H1 (cell line): ENCODE data around the gene MX1. TPM values are rescaled to one million over a fixed set of nuclear protein-coding genes. Genes with fewer than 3 reads are reported as not detected.

Experiments
- CTCF ChIA-PET: fragments of 300-600 bp; sonication (Branson Sonifier 250); formaldehyde crosslinking; loops from one replicate; lab custom pipeline; 2021; ENCODE audit not compliant: partially characterized antibody; lab: Charles Lee
- POLR2A ChIA-PET: fragments of 300-600 bp; sonication (Branson Sonifier 250); formaldehyde crosslinking; loops from one replicate; lab custom pipeline; 2021; ENCODE audit warnings: inconsistent platforms; ENCODE audit not compliant: partially characterized antibody; lab: Charles Lee
- DNase-seq, 2 experiments: peaks; one replicate each; pipeline versions ENCODE4 v3.0.0 to v3.0.0-alpha.2; 2010 to 2022; ENCODE audit warnings: low spot score in 2 of 2, low read depth in 1 of 2, mixed read lengths in 1 of 2
- FAIRE-seq: peaks from 2 replicates; lab custom pipeline; 2011; peaks lifted over from hg19 to GRCh38; lab: Jason Lieb, UNC
- H2AFZ ChIP-seq: 2 replicates; pipeline ENCODE4 v1.8.1; 2012; ENCODE audit warnings: low read length, inconsistent platforms
- H2AK5ac ChIP-seq: 2 replicates; pipeline ENCODE4 v1.6.1; 2013; ENCODE audit warnings: low read depth, low read length
- H2BK120ac ChIP-seq: replicated peaks from 2 replicates; pipeline ENCODE3; 2013; ENCODE audit warnings: low read depth, low read length, inconsistent platforms
- H2BK12ac ChIP-seq: 2 replicates; pipeline ENCODE4 v1.6.1; 2013; ENCODE audit warnings: low read depth, low read length
- H2BK15ac ChIP-seq: 2 replicates; pipeline ENCODE4 v1.6.1; 2013; ENCODE audit warnings: low read length
- H2BK20ac ChIP-seq: 2 replicates; pipeline ENCODE4 v1.6.1; 2013; ENCODE audit warnings: low read length
- H2BK5ac ChIP-seq: 2 replicates; pipeline ENCODE4 v1.6.1; 2013; ENCODE audit warnings: low read depth, low read length
- H3K14ac ChIP-seq: 2 replicates; pipeline ENCODE4 v1.6.1; 2013; ENCODE audit warnings: inconsistent platforms; ENCODE audit not compliant: insufficient read length
- H3K18ac ChIP-seq: 2 replicates; pipeline ENCODE4 v1.6.1; 2013; ENCODE audit warnings: low read length; ENCODE audit errors: extremely low read depth
- H3K23ac ChIP-seq: 2 replicates; pipeline ENCODE4 v1.6.1; 2013; ENCODE audit warnings: inconsistent platforms; ENCODE audit not compliant: insufficient read length
- H3K23me2 ChIP-seq: 2 replicates; pipeline ENCODE4 v1.6.1; 2013; ENCODE audit warnings: low read depth, low read length
- H3K27ac ChIP-seq: 2 replicates; pipeline ENCODE4 v1.6.1; 2011; ENCODE audit warnings: low read depth, low read length, inconsistent platforms
- H3K27me3 ChIP-seq, 4 experiments: replicated peaks in 1 of 4; 1 replicate in 1 of 4; 2 replicates in 3 of 4; pipeline versions ENCODE4 v1.6.1 to v1.8.1; 2011 to 2013; ENCODE audit warnings: low read length in 3 of 4, mild to moderate bottlenecking in 3 of 4, inconsistent platforms in 2 of 4, mixed read lengths in 2 of 4, moderate library complexity in 1 of 4; ENCODE audit not compliant: control insufficient read depth in 3 of 4, insufficient read depth in 3 of 4; ENCODE audit errors: extremely low read depth in 1 of 4
- H3K36me3 ChIP-seq, 4 experiments: 2 replicates each; pipeline versions ENCODE4 v1.6.1 to v1.8.1; 2011 to 2013; ENCODE audit warnings: mild to moderate bottlenecking in 4 of 4, low read length in 3 of 4, moderate library complexity in 2 of 4, control low read depth in 1 of 4, inconsistent platforms in 1 of 4; ENCODE audit not compliant: insufficient read depth in 4 of 4, control insufficient read depth in 2 of 4
- H3K4ac ChIP-seq: replicated peaks from 2 replicates; pipeline ENCODE3; 2013; ENCODE audit warnings: low read length, low read depth, mixed read lengths, inconsistent platforms; ENCODE audit not compliant: insufficient read length
- H3K4me1 ChIP-seq, 4 experiments: replicated peaks in 1 of 4; 1 replicate in 1 of 4; 2 replicates in 3 of 4; pipeline versions ENCODE4 v1.6.1 to v1.8.1; 2011 to 2013; ENCODE audit warnings: low read length in 3 of 4, inconsistent platforms in 2 of 4, mixed read lengths in 1 of 4; ENCODE audit not compliant: insufficient read depth in 4 of 4, control insufficient read depth in 3 of 4
- H3K4me2 ChIP-seq, 2 experiments: 2 replicates each; pipeline versions ENCODE4 v1.6.1 to v1.8.1; 2011 to 2013; ENCODE audit warnings: low read depth in 2 of 2, low read length in 2 of 2, control low read depth in 1 of 2, inconsistent platforms in 1 of 2, mild to moderate bottlenecking in 1 of 2; ENCODE audit not compliant: insufficient read depth in 1 of 2
- H3K4me3 ChIP-seq, 4 experiments: fragments of 200-600, 300-600 bp in 1 of 4; sonication (generic), shearing (Covaris generic), sonication (Bioruptor Twin) in 1 of 4; 2 replicates each; pipeline versions ENCODE4 v1.5.1 to v1.8.1; 2011 to 2016; ENCODE audit warnings: low read length in 4 of 4, low read depth in 3 of 4, control low read depth in 2 of 4, inconsistent platforms in 2 of 4, mild to moderate bottlenecking in 2 of 4, mixed read lengths in 1 of 4, moderate library complexity in 1 of 4; ENCODE audit not compliant: insufficient read depth in 2 of 4; ENCODE audit errors: extremely low read depth in 1 of 4
- H3K56ac ChIP-seq: replicated peaks from 2 replicates; pipeline ENCODE3; 2013; ENCODE audit warnings: low read depth, mild to moderate bottlenecking, mixed read lengths, low read length, inconsistent platforms; ENCODE audit not compliant: insufficient read length
- H3K79me1 ChIP-seq: 2 replicates; pipeline ENCODE4 v1.6.1; 2013; ENCODE audit warnings: low read depth, low read length, control low read depth
- H3K79me2 ChIP-seq, 2 experiments: 2 replicates each; pipeline versions ENCODE4 v1.6.1 to v1.8.1; 2012 to 2013; ENCODE audit warnings: low read length in 2 of 2, mild to moderate bottlenecking in 2 of 2, inconsistent platforms in 1 of 2; ENCODE audit not compliant: insufficient read depth in 2 of 2, control insufficient read depth in 1 of 2
- H3K9ac ChIP-seq, 4 experiments: replicated peaks in 1 of 4; 1 replicate in 1 of 4; 2 replicates in 3 of 4; pipeline versions ENCODE4 v1.6.1 to v1.8.1; 2011 to 2013; ENCODE audit warnings: low read depth in 3 of 4, low read length in 3 of 4, control low read depth in 2 of 4, mild to moderate bottlenecking in 2 of 4, moderate library complexity in 2 of 4, inconsistent platforms in 1 of 4; ENCODE audit errors: extremely low read depth in 1 of 4
- H3K9me3 ChIP-seq, 2 experiments: 2 replicates each; pipeline versions ENCODE4 v1.6.1 to v1.8.1; 2012 to 2013; ENCODE audit warnings: mild to moderate bottlenecking in 2 of 2, moderate library complexity in 2 of 2, control low read depth in 1 of 2, inconsistent platforms in 1 of 2, low read depth in 1 of 2, low read length in 1 of 2, mixed read lengths in 1 of 2; ENCODE audit not compliant: insufficient read depth in 2 of 2
- H4K20me1 ChIP-seq, 2 experiments: replicated peaks in 1 of 2; 2 replicates each; pipeline versions ENCODE3 to v1.8.1; 2011 to 2013; ENCODE audit warnings: inconsistent platforms in 2 of 2, low read length in 2 of 2, mild to moderate bottlenecking in 1 of 2; ENCODE audit not compliant: insufficient read depth in 2 of 2, control insufficient read depth in 1 of 2
- H4K5ac ChIP-seq: 2 replicates; pipeline ENCODE4 v1.6.1; 2013; ENCODE audit warnings: low read length, low read depth, mixed read lengths, inconsistent platforms; ENCODE audit not compliant: insufficient read length
- H4K8ac ChIP-seq: 2 replicates; pipeline ENCODE4 v1.8.0; 2013; ENCODE audit warnings: mild to moderate bottlenecking, moderate library complexity, low read length, inconsistent platforms; ENCODE audit not compliant: insufficient read depth; ENCODE audit errors: extremely low read depth
- H4K91ac ChIP-seq: replicated peaks from 2 replicates; pipeline ENCODE3; 2013; ENCODE audit warnings: low read length, mixed read lengths, inconsistent platforms; ENCODE audit not compliant: insufficient read length
- CBX8 ChIP-seq: fragments of 300-800, 300-1000 bp; sonication (generic); IDR thresholded peaks from 2 replicates; pipeline ENCODE4 v1.7.1; 2016; ENCODE audit warnings: low read depth, low read length, borderline replicate concordance
- CEBPB ChIP-seq: IDR thresholded peaks from 2 replicates; pipeline ENCODE4 v1.6.1; 2012; ENCODE audit warnings: low read depth, low read length
- CHD2 ChIP-seq: IDR thresholded peaks from 2 replicates; pipeline ENCODE4 v1.6.1; 2012; ENCODE audit warnings: low read length, improper control_type of control experiment
- EGR1 ChIP-seq: IDR thresholded peaks from 2 replicates; pipeline ENCODE4 v1.6.1; 2011; ENCODE audit warnings: low read depth, low read length, borderline replicate concordance
- polyA plus RNA-seq, 7 experiments: library from polyadenylated mRNA; depleted of rRNA in 3 of 7; stranded (reverse) in 5 of 7; unstranded in 2 of 7; fragments of >200 nt in 5 of 7; fragments of 200-250 nt in 2 of 7; gene quantifications; 1 replicate in 5 of 7; 2 replicates in 1 of 7; 4 replicates in 1 of 7; pipeline versions ENCODE4 v1.2.1 to v1.2.3, GENCODE V29; 2011 to 2013; ENCODE audit warnings: missing spikeins in 2 of 7, mixed read lengths in 2 of 7
- total RNA-seq: library from RNA; stranded (reverse); fragmentation: NEBNext Ultra II Directional; extraction: Animal tissue kit (Norgen Biotek cat#: 25700); gene quantifications from 2 replicates; pipeline ENCODE4 v1.2.1, GENCODE V29; 2021

The MX1 gene
- total and polyA plus RNA-seq, 2 of the 8 experiments (the other 6 are each of a cell fraction or from before 2014, with no cell fraction given): 3.8 to 5.7 TPM

GRCh38 chr21:41381731-41382130, 44.3 kb upstream of the MX1 start:
- H3K79me1 ChIP-seq: no peaks in the 10 kb centered on the region
- H2BK12ac ChIP-seq: no peak overlapping the region
- no peak overlapping the region for H3K9ac ChIP-seq
- FAIRE-seq (no peak), DNase-seq (no peak)
- H3K23me2 ChIP-seq: no peaks in the 10 kb centered on the region
- H3K4ac ChIP-seq: no peak overlapping the region
- H3K4me1 ChIP-seq: no peaks in the 10 kb centered on the region; a peak in 1 of 7 replicates
- H4K91ac ChIP-seq: no peak overlapping the region
- H3K4me3 ChIP-seq: no peak overlapping the region
- POLR2A ChIA-PET: no interaction called here
- CTCF ChIA-PET: interaction anchor here (1.9 to 5.2 kb wide), 4 partner anchors 12 to 98 kb away, joined by 5 to 45 read pairs (median 12); no protein-coding TSS in a partner anchor
- no peaks in the 10 kb centered on the region for H3K36me3 ChIP-seq
- H3K56ac ChIP-seq: no peak overlapping the region
- no peaks in the 10 kb centered on the region; a peak in 1 of 7 replicates for H3K27me3 ChIP-seq
- H4K8ac ChIP-seq: no peak overlapping the region
- H3K18ac ChIP-seq: no peak overlapping the region
- H3K79me2 ChIP-seq: no peaks in the 10 kb centered on the region
- no peak overlapping the region for H2BK120ac ChIP-seq
- no peaks in the 10 kb centered on the region for H3K9me3 ChIP-seq
- H2BK15ac ChIP-seq: no peak overlapping the region
- no peak overlapping the region for H3K4me2 ChIP-seq
- no peak overlapping the region for H2AK5ac ChIP-seq
- no peak overlapping the region for H4K5ac ChIP-seq
- no peak overlapping the region for H3K23ac ChIP-seq
- H2AFZ ChIP-seq: no peak overlapping the region
- TF ChIP-seq CHD2: no peak
- TF ChIP-seq EGR1: no peak
- no peak for TF ChIP-seq CEBPB
- TF ChIP-seq CBX8: no peak
- no peak overlapping the region for H3K14ac ChIP-seq
- no peaks in the 10 kb centered on the region for H4K20me1 ChIP-seq
- no peak overlapping the region for H2BK5ac ChIP-seq
- H3K27ac ChIP-seq: no peak overlapping the region
- H2BK20ac ChIP-seq: no peak overlapping the region
